Measurements from ENCODE around the gene PARG.
"Not testable (repeated sequence)": the region's sequence is repeated elsewhere in the genome, so short reads cannot be mapped to it uniquely, and the experiment has no call there.

PARG gene

GRCh38 chr10:49900406-49900805 is 41.4 kb downstream of the PARG start:
- DNase-seq: not testable (repeated sequence)

GRCh38 chr10:49899999-49900398 is 41.8 kb downstream of the PARG start:
- DNase-seq: not testable (repeated sequence)

- DNase-seq: not testable (repeated sequence)
These were observed 51.8 kb downstream of the PARG start for GRCh38 chr10:49890025-49890424.

- DNase-seq: not testable (repeated sequence)
These were observed 57.0 kb downstream of the PARG start for GRCh38 chr10:49884739-49885331.

- DNase-seq: not testable (repeated sequence)
These were observed 58.0 kb downstream of the PARG start for GRCh38 chr10:49883852-49884251.

GRCh38 chr10:49882327-49882726 is 59.5 kb downstream of the PARG start:
- not testable (repeated sequence) for DNase-seq

- DNase-seq: not testable (repeated sequence)
These were observed 69.1 kb downstream of the PARG start for GRCh38 chr10:49872740-49873139.

GRCh38 chr10:49871462-49871861 is 70.4 kb downstream of the PARG start:
- DNase-seq: not testable (repeated sequence)

GRCh38 chr10:49859933-49860332 is 81.9 kb downstream of the PARG start:
- DNase-seq: not testable (repeated sequence)

GRCh38 chr10:49858697-49859382 is 83.0 kb downstream of the PARG start:
- DNase-seq: not testable (repeated sequence)

GRCh38 chr10:49849520-49849919 is 92.3 kb downstream of the PARG start:
- not testable (repeated sequence) for DNase-seq

GRCh38 chr10:49844775-49845595 is 96.8 kb downstream of the PARG start:
- DNase-seq: no peak

GRCh38 chr10:49842333-49842628 is 99.5 kb downstream of the PARG start:
- DNase-seq: not testable (repeated sequence)

- DNase-seq: no peak
These were observed 100.1 kb downstream of the PARG start for GRCh38 chr10:49841615-49842332.

GRCh38 chr10:49837685-49838084 is 104.1 kb downstream of the PARG start:
- DNase-seq: no peak

- DNase-seq: no peak
These were observed 104.8 kb downstream of the PARG start for GRCh38 chr10:49837051-49837478.

GRCh38 chr10:49834976-49835375 is 106.9 kb downstream of the PARG start:
- no peak for DNase-seq

- no peak for DNase-seq
These were observed 107.6 kb downstream of the PARG start for GRCh38 chr10:49834201-49834600.

GRCh38 chr10:49833168-49833567 is 108.7 kb downstream of the PARG start:
- no peak for DNase-seq

GRCh38 chr10:49831352-49832035 is 110.3 kb downstream of the PARG start:
- DNase-seq: no peak

GRCh38 chr10:49830846-49831245 is 111.0 kb downstream of the PARG start:
- no peak for DNase-seq

GRCh38 chr10:49830016-49830415 is 111.8 kb downstream of the PARG start:
- DNase-seq: no peak

- DNase-seq: no peak
These were observed 114.5 kb downstream of the PARG start for GRCh38 chr10:49827297-49827696.

Data from midbrain (tissue), 1 donor.